ENCODE measurements around the gene FUNDC2.
A peak's percentile ranks its signal among the peaks of the same experiment; 100 is the strongest.

FUNDC2 gene

GRCh38 chrX:155068165-155068564 is 41.5 kb downstream of the FUNDC2 start:
- DNase-seq, result peak; percentile 42

GRCh38 chrX:155069414-155069813 is 42.8 kb downstream of the FUNDC2 start:
- TF ChIP-seq CTCF (IDR thresholded peaks at IDR 0.05; ENCODE audit: low read depth, low read length, missing control alignments), result no peak
- DNase-seq, result no peak
- H3K27ac ChIP-seq, result no peak overlapping the region
- H3K27me3 ChIP-seq (replicated peaks), result no peaks in the 10 kb centered on the region
- H3K4me3 ChIP-seq (ENCODE audit: low read depth, low read length), result peak overlapping the region; percentile 68
- H3K36me3 ChIP-seq (replicated peaks), result no peaks in the 10 kb centered on the region
- in situ Hi-C loops (cut with HindIII; ENCODE audit: low pct_ligation_motif_present, low sequenced_read_pairs), result no loop called here

More at GRCh38 chrX:155068165-155068564, 41.5 kb downstream of the FUNDC2 start:
- no peak for TF ChIP-seq CTCF (IDR thresholded peaks at IDR 0.05; ENCODE audit: low read depth, low read length, missing control alignments)
- Histone ChIP-seq H3K27ac (no peak overlapping the region), H3K4me3 (ENCODE audit: low read depth, low read length) (no peak overlapping the region), H3K27me3 (replicated peaks) (no peaks in the 10 kb centered on the region), H3K36me3 (replicated peaks) (no peaks in the 10 kb centered on the region)
- in situ Hi-C loops (cut with HindIII; ENCODE audit: low pct_ligation_motif_present, low sequenced_read_pairs), result no loop called here

DNA sequence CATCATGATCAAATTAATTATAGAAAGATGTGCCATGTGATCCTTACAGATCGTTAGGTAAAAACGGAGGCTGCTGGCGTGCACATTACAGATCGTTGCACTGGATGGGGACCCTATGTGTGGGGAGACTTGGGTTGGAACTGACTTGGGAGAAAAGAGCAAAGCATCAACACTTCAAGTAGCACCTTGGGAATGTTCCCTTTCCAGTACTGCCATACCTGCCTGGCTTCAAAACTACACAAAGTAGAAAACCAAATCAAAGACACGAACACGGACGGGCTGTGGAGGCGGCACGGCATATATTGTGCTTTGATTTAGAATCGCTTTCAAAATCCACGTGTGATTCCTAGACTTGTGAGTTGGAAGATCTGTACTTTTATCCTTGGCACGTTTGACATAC is 43.4 kb downstream of the FUNDC2 start:
- Histone ChIP-seq H3K36me3 (replicated peaks) (no peaks in the 10 kb centered on the region), H3K27ac (no peak overlapping the region), H3K27me3 (replicated peaks) (no peaks in the 10 kb centered on the region), H3K4me3 (ENCODE audit: low read depth, low read length) (peak overlapping the region; percentile 68)
- no peak for TF ChIP-seq CTCF (IDR thresholded peaks at IDR 0.05; ENCODE audit: low read depth, low read length, missing control alignments)
- in situ Hi-C loops (cut with HindIII; ENCODE audit: low pct_ligation_motif_present, low sequenced_read_pairs), result no loop called here
- DNase-seq, result no peak

GRCh38 chrX:155070663-155070974 is 44.0 kb downstream of the FUNDC2 start:
- Histone ChIP-seq H3K27me3 (replicated peaks) (no peaks in the 10 kb centered on the region), H3K4me3 (ENCODE audit: low read depth, low read length) (peak overlapping the region; percentile 68), H3K27ac (peak overlapping the region; percentile 42), H3K36me3 (replicated peaks) (no peaks in the 10 kb centered on the region)
- TF ChIP-seq CTCF (IDR thresholded peaks at IDR 0.05; ENCODE audit: low read depth, low read length, missing control alignments), result no peak
- in situ Hi-C loops (cut with HindIII; ENCODE audit: low pct_ligation_motif_present, low sequenced_read_pairs), result no loop called here
- no peak for DNase-seq

GRCh38 chrX:155070975-155071693 is 44.5 kb downstream of the FUNDC2 start, which contains the start of the genes BRCC3, CMC4 and MTCP1:
Gene BRCC3, plus strand, starts transcription at chrX:155071508. Its CDS starts 20 bp downstream, at chrX:155071528.
Gene CMC4, minus strand, starts transcription at chrX:155071136. Its CDS starts 7,113 bp downstream, at chrX:155064023.
Gene MTCP1, minus strand, starts transcription at chrX:155071136. Its CDS starts 5,126 bp downstream, at chrX:155066010.
- peak; percentile 51 for DNase-seq
- no peak for TF ChIP-seq CTCF (IDR thresholded peaks at IDR 0.05; ENCODE audit: low read depth, low read length, missing control alignments)
- in situ Hi-C loops (cut with HindIII; ENCODE audit: low pct_ligation_motif_present, low sequenced_read_pairs), result no loop called here

More at GRCh38 chrX:155070975-155071693, 44.5 kb downstream of the FUNDC2 start, which contains the start of the genes BRCC3, CMC4 and MTCP1:
- Histone ChIP-seq H3K27me3 (replicated peaks) (no peaks in the 10 kb centered on the region), H3K4me3 (ENCODE audit: low read depth, low read length) (peak within 1 kb of the TSS; percentile 75), H3K27ac (peak within 1 kb of the TSS; percentile 42), H3K36me3 (replicated peaks) (no peaks in the 10 kb centered on the region)

All from brain microvascular endothelial cell (primary cell).